Subcutaneous abdominal adipose tissue (tissue), 5 donors: ENCODE data around the gene CHST14.
A peak's percentile ranks its signal among the peaks of the same experiment; 100 is the strongest.

Source experiments
- H3K27ac ChIP-seq: one replicate; pipeline ENCODE4 v1.7.0; 2013; ENCODE audit warnings: low read depth, mild to moderate bottlenecking, inconsistent platforms, low read length, moderate library complexity
- H3K27me3 ChIP-seq, 5 donors: one replicate each; pipeline ENCODE4 v1.7.0; 2013; ENCODE audit warnings: low read length in 5 of 5, inconsistent platforms in 1 of 5; ENCODE audit not compliant: control insufficient read depth in 5 of 5, insufficient read depth in 4 of 5
- H3K36me3 ChIP-seq, 5 donors: one replicate each; pipeline ENCODE4 v1.7.0; 2013; ENCODE audit warnings: low read length in 5 of 5; ENCODE audit not compliant: control insufficient read depth in 5 of 5, insufficient read depth in 5 of 5
- H3K4me1 ChIP-seq, 5 donors: one replicate each; pipeline ENCODE4 v1.7.0; 2013; ENCODE audit warnings: low read length in 5 of 5, mild to moderate bottlenecking in 3 of 5, moderate library complexity in 1 of 5; ENCODE audit not compliant: control insufficient read depth in 5 of 5, insufficient read depth in 5 of 5
- H3K4me3 ChIP-seq, 5 donors: one replicate each; pipeline ENCODE4 v1.7.0; 2013; ENCODE audit warnings: low read length in 5 of 5, low read depth in 1 of 5
- H3K9ac ChIP-seq, 5 donors: one replicate each; pipeline ENCODE4 v1.7.0; 2013; ENCODE audit warnings: low read length in 5 of 5, mild to moderate bottlenecking in 4 of 5, moderate library complexity in 3 of 5
- H3K9me3 ChIP-seq, 5 donors: one replicate each; pipeline ENCODE4 v1.7.0; 2013; ENCODE audit warnings: low read length in 5 of 5; ENCODE audit not compliant: control insufficient read depth in 5 of 5
- donor health status: healthy.
- donor health status: healthy.
- donor health status: healthy.
- donor health status: healthy.
- donor health status: healthy.

CHST14 gene

GRCh38 chr15:40470423-40471104 is at the start of gene CHST14:
TSS of gene CHST14 (plus strand) at chr15:40470984. CDS start at chr15:40471214, 230 bp downstream.
- Histone ChIP-seq H3K4me1 (peaks cover 4 to 31% (median 22%) of the 10 kb centered on the region in 5 donors), H3K27me3 (no peaks in the 10 kb centered on the region), H3K27ac (peak within 1 kb of the TSS; percentile 79), H3K4me3 (peak within 1 kb of the TSS; percentile 84 to 96 (median 88)), H3K36me3 (peaks cover 0 to 18% (median 14%) of the 10 kb centered on the region in 5 donors), H3K9me3 (no peaks in the 10 kb centered on the region), H3K9ac (peak within 1 kb of the TSS; percentile 72 to 93 (median 87))

- peaks cover 2 to 22% (median 18%) of the 10 kb centered on the region in 5 donors for H3K4me1 ChIP-seq
- H3K9ac ChIP-seq, result no peak overlapping the region
- no peak overlapping the region for H3K4me3 ChIP-seq
- no peak overlapping the region for H3K27ac ChIP-seq
- no peaks in the 10 kb centered on the region for H3K9me3 ChIP-seq
- peaks cover 5 to 18% (median 13%) of the 10 kb centered on the region in 5 donors for H3K36me3 ChIP-seq
- no peaks in the 10 kb centered on the region for H3K27me3 ChIP-seq
These were observed 49.3 kb upstream of the CHST14 start for GRCh38 chr15:40421246-40422157.

- Histone ChIP-seq H3K36me3 (peaks cover 0 to 3% (median 0%) of the 10 kb centered on the region in 5 donors), H3K9ac (no peak overlapping the region), H3K27ac (no peak overlapping the region), H3K4me1 (peaks cover 2 to 22% (median 18%) of the 10 kb centered on the region in 5 donors), H3K4me3 (no peak overlapping the region), H3K9me3 (no peaks in the 10 kb centered on the region), H3K27me3 (peaks cover 0 to 3% (median 0%) of the 10 kb centered on the region in 5 donors)
These were observed 46.2 kb upstream of the CHST14 start for GRCh38 chr15:40424483-40425115.

GRCh38 chr15:40425681-40426080 is 45.1 kb upstream of the CHST14 start:
- H3K9me3 ChIP-seq, result no peaks in the 10 kb centered on the region
- no peak overlapping the region for H3K27ac ChIP-seq
- H3K4me3 ChIP-seq, result no peak overlapping the region
- H3K36me3 ChIP-seq, result peaks cover 0 to 3% (median 0%) of the 10 kb centered on the region in 5 donors
- H3K9ac ChIP-seq, result no peak overlapping the region
- peaks cover 0 to 3% (median 0%) of the 10 kb centered on the region in 5 donors for H3K27me3 ChIP-seq
- H3K4me1 ChIP-seq, result peaks cover 2 to 23% (median 19%) of the 10 kb centered on the region in 5 donors

- Histone ChIP-seq H3K4me3 (no peak overlapping the region), H3K27ac (no peak overlapping the region), H3K36me3 (peaks cover 0 to 3% (median 0%) of the 10 kb centered on the region in 5 donors), H3K9me3 (no peaks in the 10 kb centered on the region), H3K4me1 (peaks cover 0 to 10% (median 7%) of the 10 kb centered on the region in 5 donors), H3K27me3 (peaks cover 0 to 3% (median 0%) of the 10 kb centered on the region in 5 donors), H3K9ac (no peak overlapping the region)
These were observed 43.6 kb upstream of the CHST14 start for GRCh38 chr15:40427188-40427587.

- H3K27ac ChIP-seq, result no peak overlapping the region
- no peaks in the 10 kb centered on the region for H3K9me3 ChIP-seq
- no peak overlapping the region for H3K9ac ChIP-seq
- peaks cover 0 to 3% (median 0%) of the 10 kb centered on the region in 5 donors for H3K36me3 ChIP-seq
- H3K4me3 ChIP-seq, result no peak overlapping the region
- H3K4me1 ChIP-seq, result peaks cover 0 to 10% (median 7%) of the 10 kb centered on the region in 5 donors
- H3K27me3 ChIP-seq, result peaks cover 0 to 3% (median 0%) of the 10 kb centered on the region in 5 donors
These were observed 42.6 kb upstream of the CHST14 start for GRCh38 chr15:40428185-40428584.

GRCh38 chr15:40429068-40429710 is 41.6 kb upstream of the CHST14 start:
- H3K9ac ChIP-seq, result no peak overlapping the region
- peaks cover 0 to 10% (median 7%) of the 10 kb centered on the region in 5 donors for H3K4me1 ChIP-seq
- no peak overlapping the region for H3K4me3 ChIP-seq
- peaks cover 0 to 3% (median 0%) of the 10 kb centered on the region in 5 donors for H3K27me3 ChIP-seq
- no peaks in the 10 kb centered on the region for H3K9me3 ChIP-seq
- H3K36me3 ChIP-seq, result peaks cover 0 to 3% (median 0%) of the 10 kb centered on the region in 5 donors
- H3K27ac ChIP-seq, result no peak overlapping the region

- Histone ChIP-seq H3K4me1 (peaks cover 0 to 10% (median 7%) of the 10 kb centered on the region in 5 donors), H3K4me3 (peak overlapping the region in 1 of 5 donors; percentile 9), H3K9me3 (no peaks in the 10 kb centered on the region), H3K27me3 (peaks cover 0 to 5% (median 3%) of the 10 kb centered on the region in 5 donors), H3K9ac (no peak overlapping the region), H3K27ac (no peak overlapping the region), H3K36me3 (peaks cover 0 to 3% (median 0%) of the 10 kb centered on the region in 5 donors)
These were observed 40.4 kb upstream of the CHST14 start for GRCh38 chr15:40430271-40430805.

- Histone ChIP-seq H3K9me3 (no peaks in the 10 kb centered on the region), H3K4me3 (no peak overlapping the region), H3K27me3 (peaks cover 30 to 43% (median 35%) of the 10 kb centered on the region in 5 donors), H3K27ac (no peak overlapping the region), H3K4me1 (peaks cover 3 to 34% (median 29%) of the 10 kb centered on the region in 5 donors), H3K36me3 (no peaks in the 10 kb centered on the region), H3K9ac (no peak overlapping the region)
These were observed 35.6 kb upstream of the CHST14 start for GRCh38 chr15:40435023-40435709.
